Dendritic cell treated with granulocyte-macrophage colony-stimulating factor and Interleukin-4, amounts not matched to agents 40 ng/mL and 50 ng/mL, for 4 days (primary cell): Measurements from ENCODE around the gene DAAM2.

ENCODE experiments used
- H3K27ac Mint-ChIP-seq: one replicate; pipeline ENCODE4 v1.8.0; 2022; ENCODE audit warnings: mild to moderate bottlenecking, mixed read lengths
- H3K27me3 Mint-ChIP-seq: one replicate; pipeline ENCODE4 v1.8.0; 2022; ENCODE audit warnings: mild to moderate bottlenecking, mixed read lengths
- H3K36me3 Mint-ChIP-seq: one replicate; pipeline ENCODE4 v1.8.0; 2022; ENCODE audit warnings: low read depth, mixed read lengths
- H3K4me1 Mint-ChIP-seq: one replicate; pipeline ENCODE4 v1.8.0; 2022; ENCODE audit warnings: low read depth, mixed read lengths
- H3K4me3 Mint-ChIP-seq: one replicate; pipeline ENCODE4 v1.8.0; 2022; ENCODE audit warnings: mild to moderate bottlenecking, moderate library complexity, mixed read lengths
- H3K9me3 Mint-ChIP-seq: one replicate; pipeline ENCODE4 v1.8.0; 2022; ENCODE audit warnings: mixed read lengths
- intact Hi-C: fragments of 100-400 bp; cut with micrococcal nuclease; formaldehyde crosslinking; loops from one replicate; pipeline ENCODE4 v1.15.0; 2022

The DAAM2 gene

GRCh38 chr6:39773782-39774181, 18.4 kb upstream of the DAAM2 start:
- no peaks in the 10 kb centered on the region for H3K36me3 Mint-ChIP-seq
- no peaks in the 10 kb centered on the region for H3K4me1 Mint-ChIP-seq
- H3K27ac Mint-ChIP-seq: no peak overlapping the region
- no peaks in the 10 kb centered on the region for H3K9me3 Mint-ChIP-seq
- no peak overlapping the region for H3K4me3 Mint-ChIP-seq
- intact Hi-C loops: no loop called here
- no peaks in the 10 kb centered on the region for H3K27me3 Mint-ChIP-seq

GRCh38 chr6:39776581-39776980, 15.6 kb upstream of the DAAM2 start:
- Mint-ChIP-seq H3K4me1 (no peaks in the 10 kb centered on the region), H3K27ac (no peak overlapping the region), H3K36me3 (no peaks in the 10 kb centered on the region), H3K4me3 (no peak overlapping the region), H3K27me3 (no peaks in the 10 kb centered on the region), H3K9me3 (no peaks in the 10 kb centered on the region)
- intact Hi-C loops: no loop called here

- no peaks in the 10 kb centered on the region for H3K9me3 Mint-ChIP-seq
- no peaks in the 10 kb centered on the region for H3K36me3 Mint-ChIP-seq
- H3K27ac Mint-ChIP-seq: no peak overlapping the region
- intact Hi-C loops: no loop called here
- no peaks in the 10 kb centered on the region for H3K4me1 Mint-ChIP-seq
- no peaks in the 10 kb centered on the region for H3K27me3 Mint-ChIP-seq
- H3K4me3 Mint-ChIP-seq: no peak overlapping the region
Observed at GRCh38 chr6:39777218-39777617, 15.0 kb upstream of the DAAM2 start.

GRCh38 chr6:39777661-39778060, 14.5 kb upstream of the DAAM2 start:
- Mint-ChIP-seq H3K36me3 (no peaks in the 10 kb centered on the region), H3K9me3 (no peaks in the 10 kb centered on the region), H3K27me3 (no peaks in the 10 kb centered on the region), H3K4me3 (no peak overlapping the region), H3K4me1 (no peaks in the 10 kb centered on the region), H3K27ac (no peak overlapping the region)
- intact Hi-C loops: no loop called here

- Mint-ChIP-seq H3K27me3 (no peaks in the 10 kb centered on the region), H3K27ac (no peak overlapping the region), H3K4me1 (no peaks in the 10 kb centered on the region), H3K9me3 (peaks cover 4% of the 10 kb centered on the region), H3K36me3 (no peaks in the 10 kb centered on the region), H3K4me3 (no peak overlapping the region)
- intact Hi-C loops: no loop called here
Observed at GRCh38 chr6:39778581-39779255, 13.5 kb upstream of the DAAM2 start.

GRCh38 chr6:39785281-39785680, 6.9 kb upstream of the DAAM2 start:
- Mint-ChIP-seq H3K4me1 (no peaks in the 10 kb centered on the region), H3K9me3 (peaks cover 8% of the 10 kb centered on the region), H3K4me3 (no peak overlapping the region), H3K27me3 (peaks cover 8% of the 10 kb centered on the region), H3K27ac (no peak overlapping the region), H3K36me3 (no peaks in the 10 kb centered on the region)
- intact Hi-C loops: no loop called here

GRCh38 chr6:39786649-39787048, 5.5 kb upstream of the DAAM2 start:
- intact Hi-C loops: no loop called here
- Mint-ChIP-seq H3K4me1 (no peaks in the 10 kb centered on the region), H3K4me3 (no peak overlapping the region), H3K36me3 (no peaks in the 10 kb centered on the region), H3K27ac (no peak overlapping the region), H3K27me3 (peaks cover 20% of the 10 kb centered on the region), H3K9me3 (peaks cover 8% of the 10 kb centered on the region)

- H3K36me3 Mint-ChIP-seq: no peaks in the 10 kb centered on the region
- intact Hi-C loops: no loop called here
- H3K27ac Mint-ChIP-seq: no peak overlapping the region
- H3K4me1 Mint-ChIP-seq: peaks cover 5% of the 10 kb centered on the region
- peaks cover 8% of the 10 kb centered on the region for H3K9me3 Mint-ChIP-seq
- peaks cover 26% of the 10 kb centered on the region for H3K27me3 Mint-ChIP-seq
- H3K4me3 Mint-ChIP-seq: no peak overlapping the region
Observed at GRCh38 chr6:39787322-39787721, 4.9 kb upstream of the DAAM2 start.

- intact Hi-C loops: no loop called here
- H3K27ac Mint-ChIP-seq: no peak overlapping the region
- H3K4me3 Mint-ChIP-seq: no peak overlapping the region
- H3K9me3 Mint-ChIP-seq: no peaks in the 10 kb centered on the region
- H3K4me1 Mint-ChIP-seq: peaks cover 5% of the 10 kb centered on the region
- H3K27me3 Mint-ChIP-seq: peaks cover 54% of the 10 kb centered on the region
- H3K36me3 Mint-ChIP-seq: no peaks in the 10 kb centered on the region
Observed at GRCh38 chr6:39790772-39791171, 1.4 kb upstream of the DAAM2 start.

- intact Hi-C loops: no loop called here
- H3K27ac Mint-ChIP-seq: no peak overlapping the region
- H3K4me3 Mint-ChIP-seq: no peak overlapping the region
- H3K9me3 Mint-ChIP-seq: no peaks in the 10 kb centered on the region
- peaks cover 54% of the 10 kb centered on the region for H3K27me3 Mint-ChIP-seq
- peaks cover 5% of the 10 kb centered on the region for H3K4me1 Mint-ChIP-seq
- H3K36me3 Mint-ChIP-seq: no peaks in the 10 kb centered on the region
Observed at GRCh38 chr6:39791311-39791710, 865 bp upstream of the DAAM2 start.

- Mint-ChIP-seq H3K27me3 (peaks cover 51% of the 10 kb centered on the region), H3K36me3 (no peaks in the 10 kb centered on the region), H3K9me3 (no peaks in the 10 kb centered on the region), H3K4me3 (no peak overlapping the region), H3K4me1 (peaks cover 5% of the 10 kb centered on the region), H3K27ac (no peak overlapping the region)
- intact Hi-C loops: no loop called here
Observed at GRCh38 chr6:39792540-39793450, 619 bp downstream of the DAAM2 start.

GRCh38 chr6:39793516-39793915, 1.3 kb downstream of the DAAM2 start:
- no peaks in the 10 kb centered on the region for H3K9me3 Mint-ChIP-seq
- no peaks in the 10 kb centered on the region for H3K36me3 Mint-ChIP-seq
- intact Hi-C loops: no loop called here
- H3K4me3 Mint-ChIP-seq: no peak overlapping the region
- H3K27ac Mint-ChIP-seq: no peak overlapping the region
- H3K4me1 Mint-ChIP-seq: peaks cover 5% of the 10 kb centered on the region
- peaks cover 50% of the 10 kb centered on the region for H3K27me3 Mint-ChIP-seq

- H3K4me3 Mint-ChIP-seq: no peak overlapping the region
- intact Hi-C loops: no loop called here
- H3K4me1 Mint-ChIP-seq: peaks cover 5% of the 10 kb centered on the region
- peaks cover 49% of the 10 kb centered on the region for H3K27me3 Mint-ChIP-seq
- H3K36me3 Mint-ChIP-seq: no peaks in the 10 kb centered on the region
- no peak overlapping the region for H3K27ac Mint-ChIP-seq
- H3K9me3 Mint-ChIP-seq: no peaks in the 10 kb centered on the region
Observed at GRCh38 chr6:39794231-39794630, 2.1 kb downstream of the DAAM2 start.

GRCh38 chr6:39797751-39798150, 5.6 kb downstream of the DAAM2 start:
- Mint-ChIP-seq H3K36me3 (no peaks in the 10 kb centered on the region), H3K27ac (no peak overlapping the region), H3K27me3 (peaks cover 24% of the 10 kb centered on the region), H3K4me3 (no peak overlapping the region), H3K9me3 (no peaks in the 10 kb centered on the region), H3K4me1 (no peaks in the 10 kb centered on the region)
- intact Hi-C loops: no loop called here
